Choroid plexus epithelial cell (primary cell): ENCODE results near the gene MYL9.
"Not testable (repeated sequence)": the region's sequence is repeated elsewhere in the genome, so short reads cannot be mapped to it uniquely, and the experiment has no call there.

ENCODE experiments used
- DNase-seq: peaks from one replicate; pipeline ENCODE4 v3.0.0-alpha.2; 2010; ENCODE audit warnings: low read depth
- H3K4me3 ChIP-seq: 2 replicates; pipeline ENCODE4 v1.5.1; 2011; ENCODE audit warnings: low read depth, mild to moderate bottlenecking, control low read depth, low read length, moderate library complexity
- TF ChIP-seq, protein P1 (sequence below): conservative IDR thresholded peaks from 2 replicates; pipeline ENCODE4 v1.5.1; 2011; ENCODE audit warnings: low read depth, mild to moderate bottlenecking, control low read depth, inconsistent platforms, low read length, moderate library complexity

The MYL9 gene

DNA sequence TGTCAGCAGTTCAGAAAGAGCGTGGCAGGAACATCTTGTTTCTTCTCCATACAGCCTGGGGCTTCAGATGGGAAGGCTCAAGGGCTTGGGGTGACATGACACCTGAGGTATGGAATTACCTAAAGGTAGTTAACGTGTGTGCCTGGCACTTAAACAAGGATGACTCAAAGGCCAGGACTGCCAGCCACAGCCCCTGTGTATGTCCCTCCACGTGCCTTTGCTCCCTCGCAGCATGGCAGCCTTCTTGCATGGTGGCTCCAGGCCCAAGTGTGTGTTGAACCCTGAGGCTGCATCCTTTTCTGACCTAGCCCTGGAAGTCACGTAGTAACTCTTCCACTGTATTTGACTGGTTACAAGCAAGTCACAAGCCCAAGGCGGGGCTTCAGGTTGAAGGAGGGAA lies 33.6 kb upstream of the MYL9 start:
- TF ChIP-seq, protein P1, sequence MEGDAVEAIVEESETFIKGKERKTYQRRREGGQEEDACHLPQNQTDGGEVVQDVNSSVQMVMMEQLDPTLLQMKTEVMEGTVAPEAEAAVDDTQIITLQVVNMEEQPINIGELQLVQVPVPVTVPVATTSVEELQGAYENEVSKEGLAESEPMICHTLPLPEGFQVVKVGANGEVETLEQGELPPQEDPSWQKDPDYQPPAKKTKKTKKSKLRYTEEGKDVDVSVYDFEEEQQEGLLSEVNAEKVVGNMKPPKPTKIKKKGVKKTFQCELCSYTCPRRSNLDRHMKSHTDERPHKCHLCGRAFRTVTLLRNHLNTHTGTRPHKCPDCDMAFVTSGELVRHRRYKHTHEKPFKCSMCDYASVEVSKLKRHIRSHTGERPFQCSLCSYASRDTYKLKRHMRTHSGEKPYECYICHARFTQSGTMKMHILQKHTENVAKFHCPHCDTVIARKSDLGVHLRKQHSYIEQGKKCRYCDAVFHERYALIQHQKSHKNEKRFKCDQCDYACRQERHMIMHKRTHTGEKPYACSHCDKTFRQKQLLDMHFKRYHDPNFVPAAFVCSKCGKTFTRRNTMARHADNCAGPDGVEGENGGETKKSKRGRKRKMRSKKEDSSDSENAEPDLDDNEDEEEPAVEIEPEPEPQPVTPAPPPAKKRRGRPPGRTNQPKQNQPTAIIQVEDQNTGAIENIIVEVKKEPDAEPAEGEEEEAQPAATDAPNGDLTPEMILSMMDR = no peak
- DNase-seq = no peak
- H3K4me3 ChIP-seq = no peak overlapping the region

DNA sequence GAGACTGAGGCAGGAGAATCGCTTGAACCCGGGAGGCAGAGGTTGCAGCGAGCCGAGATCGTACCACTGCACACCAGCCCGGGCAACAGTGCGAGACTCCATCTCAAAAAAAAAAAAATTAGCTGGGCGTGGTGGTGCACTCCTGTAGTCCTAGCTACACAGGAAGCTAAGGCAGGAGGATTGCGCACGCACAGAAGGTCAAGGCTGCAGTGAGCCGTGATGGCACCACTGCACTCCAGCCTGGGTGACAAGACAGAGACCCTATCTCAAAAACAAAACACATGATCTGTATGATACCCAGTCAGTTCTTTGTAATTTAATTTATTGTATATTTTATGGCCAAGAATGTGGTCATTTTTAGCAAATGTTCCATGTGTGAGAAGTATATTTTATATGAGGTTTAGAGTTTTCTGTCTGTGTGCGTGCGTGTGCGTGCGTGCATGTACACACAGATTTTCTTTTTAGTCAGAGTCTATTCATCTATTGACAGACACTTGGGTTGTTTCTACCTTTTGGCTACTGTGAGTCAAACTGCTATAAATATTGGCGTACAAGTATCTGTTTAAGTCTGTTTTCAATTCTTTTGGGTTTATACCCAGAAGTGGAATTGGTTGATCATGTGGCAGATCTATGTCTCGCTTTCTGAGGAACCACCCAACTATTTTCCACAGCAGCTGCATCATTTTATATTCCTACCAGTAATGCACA lies 22.2 kb upstream of the MYL9 start:
- no peak for DNase-seq
- TF ChIP-seq, protein P1 = no peak
- no peak overlapping the region for H3K4me3 ChIP-seq

DNA sequence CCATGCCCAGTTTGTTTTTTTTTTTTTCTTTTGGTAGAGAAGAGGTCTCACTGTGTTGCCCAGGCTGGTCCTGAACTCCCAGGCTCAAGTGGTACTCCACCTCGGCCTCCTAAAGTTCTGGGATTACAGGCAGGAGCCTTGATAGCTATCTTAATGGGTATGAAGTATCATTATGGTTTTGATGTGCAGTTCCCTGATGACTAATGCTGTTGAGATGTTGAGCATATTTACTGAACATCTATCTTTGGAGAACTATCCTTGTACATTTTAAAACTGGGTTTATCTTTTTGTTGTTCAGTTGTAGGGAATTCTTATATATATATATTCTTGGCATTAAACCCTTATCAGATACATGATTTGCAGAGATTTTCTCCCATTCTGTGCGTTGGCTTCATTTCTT lies 21.4 kb upstream of the MYL9 start:
- peak; percentile 37 for DNase-seq
- no peak overlapping the region for H3K4me3 ChIP-seq
- TF ChIP-seq, protein P1 = no peak

DNA sequence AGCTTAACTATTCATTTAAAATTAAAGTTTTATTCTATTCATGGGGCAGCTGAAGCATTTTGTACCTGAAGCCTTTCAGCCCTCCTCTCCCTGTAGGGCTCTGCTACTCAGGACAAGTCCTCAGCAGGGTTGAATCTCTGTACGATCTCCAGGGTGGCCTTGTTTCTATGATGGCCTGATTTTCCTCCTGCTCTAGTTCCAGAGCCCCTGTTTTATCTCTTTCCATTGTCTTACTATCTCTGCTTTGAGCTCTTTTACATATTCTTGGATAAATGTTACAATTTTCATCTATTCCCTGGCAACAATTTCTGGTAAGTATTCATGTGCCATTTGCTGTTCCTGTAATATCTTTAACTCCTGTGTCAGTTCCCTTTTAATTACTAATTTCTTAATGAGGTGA lies 19.8 kb upstream of the MYL9 start:
- TF ChIP-seq, protein P1 = no peak
- no peak overlapping the region for H3K4me3 ChIP-seq
- no peak for DNase-seq

DNA sequence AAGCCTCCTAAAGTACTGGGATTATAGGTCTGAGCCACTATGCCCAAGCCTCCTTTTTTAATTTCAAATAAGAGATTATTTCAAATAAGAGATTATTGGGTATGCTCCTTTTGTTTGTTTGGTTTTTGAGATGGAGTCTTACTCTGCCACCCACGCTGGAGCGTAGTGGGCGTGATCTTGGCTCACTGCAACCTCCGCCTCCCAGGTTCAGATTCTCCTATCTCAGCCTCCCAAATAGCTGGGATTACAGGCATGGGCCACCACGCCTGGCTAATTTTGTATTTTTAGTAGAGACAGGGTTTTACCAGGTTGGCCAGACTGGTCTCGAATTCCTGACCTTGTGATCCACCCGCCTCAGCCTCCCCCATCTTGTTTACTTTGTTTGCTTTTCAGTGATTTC lies 18.9 kb upstream of the MYL9 start:
- DNase-seq, H3K4me3 ChIP-seq: not testable (repeated sequence)

DNA sequence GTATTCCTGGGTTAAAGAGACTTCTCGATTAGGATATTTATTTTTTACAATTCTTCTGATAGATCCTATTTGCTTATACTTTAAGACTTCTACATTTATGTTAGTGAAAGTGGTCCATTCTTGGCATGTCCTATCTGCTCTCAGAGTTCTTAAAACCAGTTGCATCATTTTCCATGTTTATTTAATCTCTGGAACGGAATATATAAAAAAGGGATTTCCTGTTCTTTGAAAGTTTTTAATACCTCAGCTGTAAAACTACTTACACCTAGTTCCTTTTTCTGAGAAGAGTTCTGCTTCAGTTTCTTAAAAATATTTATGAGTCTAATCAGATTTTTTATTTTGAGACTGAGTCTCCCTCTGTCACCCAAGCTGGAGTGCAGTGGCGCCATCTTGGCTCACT lies 18.0 kb upstream of the MYL9 start:
- TF ChIP-seq, protein P1 = no peak
- no peak overlapping the region for H3K4me3 ChIP-seq
- DNase-seq = no peak

DNA sequence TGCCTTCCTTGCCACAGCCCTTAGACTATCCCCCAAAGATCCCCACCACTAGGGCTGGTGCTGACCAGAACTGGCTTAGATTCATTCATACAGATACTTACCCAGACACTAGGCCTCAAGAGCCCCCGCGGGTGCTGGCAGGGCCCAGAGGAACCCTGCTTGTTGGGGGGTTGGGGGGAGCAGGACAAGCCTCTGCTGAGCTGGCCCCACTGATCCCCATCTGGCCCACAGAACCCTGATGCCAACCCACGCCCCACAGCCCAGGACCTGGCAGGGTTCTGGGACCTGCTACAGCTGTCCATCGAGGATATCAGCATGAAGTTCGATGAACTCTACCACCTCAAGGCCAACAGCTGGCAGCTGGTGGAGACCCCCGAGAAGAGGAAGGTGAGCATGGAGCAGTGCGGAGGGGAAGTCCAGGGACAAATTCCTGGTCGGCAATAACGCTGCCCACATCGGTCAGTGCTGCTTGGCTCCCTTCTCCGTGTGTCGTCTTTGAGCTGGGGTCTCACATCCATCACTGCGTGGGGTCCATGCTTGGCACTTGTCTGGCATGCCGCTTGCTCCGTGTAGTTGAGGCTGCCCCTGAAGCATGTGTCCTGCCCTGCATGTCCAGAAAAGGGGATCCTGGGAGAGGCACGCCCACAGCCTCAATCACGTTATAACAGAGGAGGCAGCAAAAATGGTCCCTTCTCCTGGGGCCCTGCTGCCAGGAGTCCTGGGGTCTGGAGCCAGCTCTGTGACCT lies 15.5 kb upstream of the MYL9 start:
- TF ChIP-seq, protein P1 = no peak
- H3K4me3 ChIP-seq = no peak overlapping the region
- no peak for DNase-seq
